ENCODE data around the gene INHBA. TPM values are rescaled to one million over a fixed set of nuclear protein-coding genes. Genes with fewer than 3 reads are reported as not detected.

INHBA gene
- total RNA-seq, 1 experiment from 2014 or later, result 1.0 TPM

DNA sequence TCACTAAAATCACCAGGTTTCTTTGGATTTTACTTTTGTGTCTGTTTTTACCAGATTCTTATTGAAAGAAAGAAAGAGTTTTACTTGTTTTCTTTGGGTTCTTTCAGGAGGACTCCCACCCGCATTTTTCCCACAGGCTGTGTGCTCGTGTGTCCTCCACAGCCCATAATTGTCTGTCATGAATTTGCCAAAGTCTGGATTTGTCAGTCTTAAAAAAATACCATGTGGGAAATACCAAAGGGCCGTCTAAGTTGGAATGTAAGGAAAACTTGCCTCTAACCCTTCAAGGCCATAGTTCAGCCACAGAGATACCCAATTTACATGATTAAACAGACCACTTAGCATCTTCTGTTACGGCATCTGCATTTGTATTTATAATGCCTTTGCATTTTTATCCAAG is 41.3 kb upstream of the INHBA start:
- Mint-ChIP-seq H3K9me3 (peaks cover 55% of the 10 kb centered on the region), H3K36me3 (peaks cover 32% of the 10 kb centered on the region), H3K4me3 (no peak overlapping the region), H3K4me1 (peaks cover 16% of the 10 kb centered on the region), H3K27me3 (ENCODE audit: low read depth) (peaks cover 2% of the 10 kb centered on the region; the same call in 1 of the 2 replicates), H3K27ac (no peak overlapping the region)
- no peak for TF ChIP-seq EMX1 (CRISPR knock-in tag; IDR thresholded peaks at IDR 0.05)
- no peak for TF ChIP-seq ZBTB21 (CRISPR knock-in tag; IDR thresholded peaks at IDR 0.05; ENCODE audit: borderline replicate concordance)
- TF ChIP-seq, protein P1, sequence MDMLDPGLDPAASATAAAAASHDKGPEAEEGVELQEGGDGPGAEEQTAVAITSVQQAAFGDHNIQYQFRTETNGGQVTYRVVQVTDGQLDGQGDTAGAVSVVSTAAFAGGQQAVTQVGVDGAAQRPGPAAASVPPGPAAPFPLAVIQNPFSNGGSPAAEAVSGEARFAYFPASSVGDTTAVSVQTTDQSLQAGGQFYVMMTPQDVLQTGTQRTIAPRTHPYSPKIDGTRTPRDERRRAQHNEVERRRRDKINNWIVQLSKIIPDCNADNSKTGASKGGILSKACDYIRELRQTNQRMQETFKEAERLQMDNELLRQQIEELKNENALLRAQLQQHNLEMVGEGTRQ (CRISPR knock-in tag; IDR thresholded peaks at IDR 0.05), result no peak
- TF ChIP-seq SP1 (CRISPR knock-in tag; conservative IDR thresholded peaks at IDR 0.05), result no peak
- TF ChIP-seq, protein P2, sequence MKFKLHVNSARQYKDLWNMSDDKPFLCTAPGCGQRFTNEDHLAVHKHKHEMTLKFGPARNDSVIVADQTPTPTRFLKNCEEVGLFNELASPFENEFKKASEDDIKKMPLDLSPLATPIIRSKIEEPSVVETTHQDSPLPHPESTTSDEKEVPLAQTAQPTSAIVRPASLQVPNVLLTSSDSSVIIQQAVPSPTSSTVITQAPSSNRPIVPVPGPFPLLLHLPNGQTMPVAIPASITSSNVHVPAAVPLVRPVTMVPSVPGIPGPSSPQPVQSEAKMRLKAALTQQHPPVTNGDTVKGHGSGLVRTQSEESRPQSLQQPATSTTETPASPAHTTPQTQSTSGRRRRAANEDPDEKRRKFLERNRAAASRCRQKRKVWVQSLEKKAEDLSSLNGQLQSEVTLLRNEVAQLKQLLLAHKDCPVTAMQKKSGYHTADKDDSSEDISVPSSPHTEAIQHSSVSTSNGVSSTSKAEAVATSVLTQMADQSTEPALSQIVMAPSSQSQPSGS (CRISPR knock-in tag; IDR thresholded peaks at IDR 0.05; ENCODE audit: borderline replicate concordance, low read depth), result no peak
- no peak for TF ChIP-seq ZNF263 (CRISPR knock-in tag; IDR thresholded peaks at IDR 0.05; ENCODE audit: low read depth)
- no peak for TF ChIP-seq ELF4 (CRISPR knock-in tag; IDR thresholded peaks at IDR 0.05; ENCODE audit: low read depth)
- DNase-seq (ENCODE audit: low spot score), result no peak
- ATAC-seq, result no peak
- ChIA-PET POLR2A (no interaction called here), CTCF (interaction anchor here (1.0 to 1.3 kb wide), 2 partner anchors 38 to 197 kb away, joined by 3 to 6 read pairs; no protein-coding TSS in a partner anchor)

DNA sequence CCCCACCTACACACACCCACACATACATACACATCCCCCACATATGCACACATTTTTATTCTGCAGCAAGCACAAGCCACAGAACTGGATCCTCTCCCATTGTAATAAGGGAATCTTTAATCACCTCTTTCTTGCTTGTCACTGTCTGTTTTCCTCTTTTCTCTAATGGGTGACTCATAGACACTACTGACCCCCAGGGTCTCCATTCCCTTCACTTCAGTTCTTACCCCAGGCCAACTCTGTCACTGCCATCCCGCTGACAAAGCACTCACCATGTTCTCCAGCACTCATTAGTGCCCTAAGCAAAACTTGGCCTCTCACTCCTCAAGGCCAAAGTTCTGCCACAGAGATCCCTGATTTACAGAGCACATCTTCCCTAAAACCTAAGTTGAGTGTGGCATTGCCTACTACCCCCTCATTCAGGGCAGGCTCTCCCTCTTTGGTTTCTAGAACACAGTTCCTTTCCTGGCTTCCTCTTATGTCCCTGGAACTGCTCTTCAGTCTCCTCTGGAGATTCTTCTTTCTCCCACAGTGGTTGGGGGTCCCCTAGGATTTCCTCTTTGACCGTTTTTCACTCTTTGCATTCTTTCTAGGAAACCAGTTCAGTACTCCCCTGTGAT is 39.6 kb upstream of the INHBA start:
- ATAC-seq, result no peak
- Mint-ChIP-seq H3K27me3 (ENCODE audit: low read depth) (no peaks in the 10 kb centered on the region; the same call in 1 of the 2 replicates), H3K36me3 (peaks cover 20% of the 10 kb centered on the region), H3K27ac (no peak overlapping the region), H3K4me3 (no peak overlapping the region), H3K4me1 (peaks cover 27% of the 10 kb centered on the region), H3K9me3 (peaks cover 42% of the 10 kb centered on the region)
- TF ChIP-seq ETV6 (CRISPR knock-in tag; IDR thresholded peaks at IDR 0.05), result no peak
- no peak for TF ChIP-seq NFATC4 (CRISPR knock-in tag; IDR thresholded peaks at IDR 0.05)
- TF ChIP-seq, protein P2 (CRISPR knock-in tag; IDR thresholded peaks at IDR 0.05; ENCODE audit: borderline replicate concordance, low read depth), result no peak
- TF ChIP-seq, protein P3, sequence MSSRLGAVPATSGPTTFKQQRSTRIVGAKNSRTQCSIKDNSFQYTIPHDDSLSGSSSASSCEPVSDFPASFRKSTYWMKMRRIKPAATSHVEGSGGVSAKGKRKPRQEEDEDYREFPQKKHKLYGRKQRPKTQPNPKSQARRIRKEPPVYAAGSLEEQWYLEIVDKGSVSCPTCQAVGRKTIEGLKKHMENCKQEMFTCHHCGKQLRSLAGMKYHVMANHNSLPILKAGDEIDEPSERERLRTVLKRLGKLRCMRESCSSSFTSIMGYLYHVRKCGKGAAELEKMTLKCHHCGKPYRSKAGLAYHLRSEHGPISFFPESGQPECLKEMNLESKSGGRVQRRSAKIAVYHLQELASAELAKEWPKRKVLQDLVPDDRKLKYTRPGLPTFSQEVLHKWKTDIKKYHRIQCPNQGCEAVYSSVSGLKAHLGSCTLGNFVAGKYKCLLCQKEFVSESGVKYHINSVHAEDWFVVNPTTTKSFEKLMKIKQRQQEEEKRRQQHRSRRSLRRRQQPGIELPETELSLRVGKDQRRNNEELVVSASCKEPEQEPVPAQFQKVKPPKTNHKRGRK (CRISPR knock-in tag; IDR thresholded peaks at IDR 0.05; ENCODE audit: borderline replicate concordance), result no peak
- TF ChIP-seq NFE2L1 (CRISPR knock-in tag; IDR thresholded peaks at IDR 0.05), result no peak
- TF ChIP-seq NR2C2 (CRISPR knock-in tag; IDR thresholded peaks at IDR 0.05), result no peak
- no peak for TF ChIP-seq ZNF121 (CRISPR knock-in tag; IDR thresholded peaks at IDR 0.05)
- TF ChIP-seq, protein P4, sequence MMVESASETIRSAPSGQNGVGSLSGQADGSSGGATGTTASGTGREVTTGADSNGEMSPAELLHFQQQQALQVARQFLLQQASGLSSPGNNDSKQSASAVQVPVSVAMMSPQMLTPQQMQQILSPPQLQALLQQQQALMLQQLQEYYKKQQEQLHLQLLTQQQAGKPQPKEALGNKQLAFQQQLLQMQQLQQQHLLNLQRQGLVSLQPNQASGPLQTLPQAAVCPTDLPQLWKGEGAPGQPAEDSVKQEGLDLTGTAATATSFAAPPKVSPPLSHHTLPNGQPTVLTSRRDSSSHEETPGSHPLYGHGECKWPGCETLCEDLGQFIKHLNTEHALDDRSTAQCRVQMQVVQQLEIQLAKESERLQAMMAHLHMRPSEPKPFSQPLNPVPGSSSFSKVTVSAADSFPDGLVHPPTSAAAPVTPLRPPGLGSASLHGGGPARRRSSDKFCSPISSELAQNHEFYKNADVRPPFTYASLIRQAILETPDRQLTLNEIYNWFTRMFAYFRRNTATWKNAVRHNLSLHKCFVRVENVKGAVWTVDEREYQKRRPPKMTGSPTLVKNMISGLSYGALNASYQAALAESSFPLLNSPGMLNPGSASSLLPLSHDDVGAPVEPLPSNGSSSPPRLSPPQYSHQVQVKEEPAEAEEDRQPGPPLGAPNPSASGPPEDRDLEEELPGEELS (CRISPR knock-in tag; IDR thresholded peaks at IDR 0.05), result no peak
- TF ChIP-seq NR3C1 (CRISPR knock-in tag; conservative IDR thresholded peaks at IDR 0.05; ENCODE audit: low read depth), result no peak
- no peak for TF ChIP-seq ZNF219 (CRISPR knock-in tag; IDR thresholded peaks at IDR 0.05; ENCODE audit: borderline replicate concordance)
- TF ChIP-seq ZNF423 (CRISPR knock-in tag; IDR thresholded peaks at IDR 0.05), result no peak
- ChIA-PET POLR2A (no interaction called here), CTCF (no interaction called here)
- DNase-seq (ENCODE audit: low spot score), result no peak

Data from WTC11 (cell line).